HUDEP-2 (cell line): Measurements from ENCODE around the gene DNAJB7.
"Not testable (repeated sequence)": the region's sequence is repeated elsewhere in the genome, so short reads cannot be mapped to it uniquely, and the experiment has no call there.

ENCODE experiments used
- DNase-seq, 76 experiments: peaks; one replicate each; lab custom pipeline; 2025; ENCODE audit not compliant: unreplicated experiment in 76 of 76; lab: John Stamatoyannopoulos, UW

The DNAJB7 gene

DNA sequence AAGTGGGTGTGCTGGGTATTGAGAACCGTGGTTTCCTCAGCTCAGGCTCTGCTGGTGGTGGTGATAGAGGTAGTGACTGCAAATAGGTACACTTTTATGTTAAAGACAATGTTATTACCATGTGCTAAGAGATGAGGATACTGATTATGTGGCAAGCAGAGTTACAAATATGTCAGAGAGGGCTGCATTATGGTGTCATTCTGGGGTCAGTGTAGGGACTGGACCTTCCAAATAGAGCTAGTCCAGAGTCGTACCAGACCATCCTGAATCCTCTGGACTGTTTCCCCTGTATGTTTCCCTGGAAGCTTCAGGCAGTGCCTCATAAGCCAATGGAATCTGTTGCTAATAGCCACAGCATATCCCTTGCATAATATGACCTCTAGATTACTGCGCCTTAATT is at the start of gene DNAJB7:
DNAJB7 (minus strand) TSS at position 101 of the 400 bp plus-strand sequence. CDS start 119 bp downstream, outside the sequence.
- no peak for DNase-seq

DNA sequence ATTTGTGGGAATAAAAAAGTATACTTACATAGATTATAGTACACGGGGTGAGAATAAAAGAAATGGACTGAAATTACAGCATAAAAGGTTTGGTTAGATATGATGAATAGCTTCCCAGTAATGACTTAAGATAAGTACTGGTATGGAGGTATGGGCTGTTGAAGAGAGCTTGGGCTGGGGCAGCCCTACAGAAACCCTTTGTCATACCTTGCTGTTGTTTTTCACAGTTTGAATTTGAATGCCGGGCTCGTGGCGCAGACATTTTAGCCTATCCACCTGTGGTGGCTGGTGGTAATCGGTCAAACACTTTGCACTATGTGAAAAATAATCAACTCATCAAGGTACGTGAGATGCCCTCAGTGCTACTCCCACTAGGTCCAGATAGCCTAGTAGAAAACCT is 47.0 kb upstream of the DNAJB7 start:
- no peak for DNase-seq

DNA sequence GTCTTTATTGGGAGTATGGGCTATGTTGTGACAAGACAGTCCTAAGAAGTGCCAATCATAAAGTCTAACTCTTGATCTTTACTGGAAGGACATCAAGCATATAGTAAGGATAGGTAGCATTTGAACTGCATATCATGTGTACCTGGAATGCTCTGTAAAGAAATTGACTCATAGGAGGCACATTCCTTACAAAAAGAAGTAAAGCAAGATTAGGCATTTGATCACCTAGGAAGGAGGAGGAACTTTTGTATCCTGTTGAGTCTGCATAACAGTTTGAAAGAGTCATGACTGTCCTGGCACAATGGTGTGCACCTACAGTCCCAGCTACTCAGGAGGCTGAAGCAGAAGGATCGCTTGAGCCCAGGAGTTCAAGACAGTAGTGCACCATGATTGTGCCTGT is 42.2 kb upstream of the DNAJB7 start:
- DNase-seq, result no peak

DNA sequence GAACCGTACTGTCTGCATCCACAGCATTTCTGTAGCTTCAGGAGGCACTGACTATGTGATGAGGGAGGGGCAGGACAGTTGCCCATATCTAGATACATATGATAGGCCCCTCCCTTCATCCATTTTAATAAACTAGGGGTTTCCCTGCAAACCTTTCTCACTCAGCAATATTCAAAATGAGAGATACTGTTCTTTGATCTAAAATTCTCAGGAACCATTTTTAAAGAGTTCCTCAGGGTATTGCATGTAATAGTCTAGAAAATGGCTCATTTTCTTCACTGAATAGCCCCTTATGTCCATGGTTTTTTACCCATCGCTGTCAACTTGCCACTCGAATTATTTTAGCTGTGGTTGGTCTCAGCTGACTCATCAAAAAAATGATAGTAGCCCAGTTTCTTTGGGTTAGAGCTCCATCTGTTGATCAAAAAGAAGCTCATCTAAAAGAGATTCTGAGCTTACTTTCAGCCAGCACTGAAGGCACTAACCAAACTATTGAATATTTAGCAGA is 37.0 kb upstream of the DNAJB7 start:
- DNase-seq, result peak in 60 of 76 experiments; percentile 3 to 82 (median 47)

DNA sequence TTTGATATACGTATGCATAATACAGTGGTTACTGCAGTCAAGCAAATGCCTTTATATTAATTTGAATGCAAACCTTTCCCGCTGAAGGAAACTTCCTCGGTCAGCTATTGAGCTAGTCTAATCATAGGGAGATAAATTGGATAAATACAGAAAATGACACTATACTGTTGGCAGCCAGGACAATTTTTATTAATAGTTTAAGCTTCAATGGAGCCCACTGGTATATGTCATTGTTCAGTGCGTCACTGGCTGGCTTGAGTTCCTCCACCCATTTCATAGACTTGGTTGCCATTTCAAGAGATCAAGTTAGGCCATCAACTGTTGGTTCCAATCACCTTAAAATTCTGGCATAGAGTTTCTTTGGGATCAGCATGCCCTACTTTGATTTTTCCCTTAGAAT is 32.5 kb upstream of the DNAJB7 start:
- DNase-seq, result no peak

DNA sequence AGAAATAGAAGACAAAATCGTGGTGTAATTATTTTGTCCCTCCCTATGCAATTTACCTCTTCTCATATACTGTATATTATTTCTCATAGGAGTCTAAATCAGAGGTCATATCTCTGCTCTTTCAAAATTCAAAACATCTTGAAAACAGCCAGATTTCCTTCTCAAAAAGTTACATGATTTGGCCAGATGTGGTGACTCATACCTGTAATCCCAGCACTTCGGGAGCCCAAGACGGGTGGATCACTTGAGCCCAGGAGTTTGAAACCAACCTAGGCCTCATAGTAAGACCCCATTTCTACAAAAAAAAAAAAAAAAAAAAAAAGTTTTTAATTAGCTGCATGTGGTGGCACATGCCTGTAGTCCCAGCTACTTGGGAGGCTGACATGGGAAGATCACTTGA is 29.0 kb upstream of the DNAJB7 start:
- DNase-seq, result no peak

DNA sequence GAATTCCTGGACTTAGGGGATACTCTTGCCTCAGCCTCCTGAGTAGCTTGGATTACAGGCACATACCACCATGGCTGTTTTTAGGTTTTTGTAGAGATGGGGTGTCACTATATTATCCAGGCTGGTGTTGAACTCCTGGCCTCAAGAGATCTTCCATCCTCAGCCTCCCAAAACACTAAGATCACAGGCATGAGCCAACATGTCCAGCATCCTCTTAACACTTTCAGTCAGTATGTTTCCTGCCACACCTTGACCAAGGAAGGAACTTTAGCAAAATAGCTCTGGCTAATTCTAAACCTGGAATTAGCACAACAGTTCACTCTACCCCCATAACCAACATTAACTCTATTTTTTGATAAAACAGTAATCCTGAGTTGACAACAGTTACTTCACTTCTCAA is 27.2 kb upstream of the DNAJB7 start:
- DNase-seq, result no peak

DNA sequence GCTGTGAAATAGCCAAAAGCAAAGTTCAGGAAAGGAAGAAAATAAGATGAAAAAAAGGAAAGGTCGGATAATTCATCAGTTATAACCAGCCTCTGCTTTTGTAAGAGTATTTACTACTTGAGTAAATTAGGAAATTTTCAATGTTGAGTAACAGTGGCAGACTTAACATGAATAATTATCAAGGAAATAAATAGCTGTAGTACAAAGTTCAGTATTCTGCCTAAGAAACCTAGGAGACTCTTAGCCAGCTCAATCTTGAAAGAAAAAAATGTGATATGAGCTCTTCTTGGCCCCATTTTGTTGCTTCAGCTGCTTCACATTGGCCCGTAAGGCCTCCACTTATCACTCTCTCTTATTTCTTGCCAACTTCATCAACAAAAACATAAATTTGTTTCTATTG is 17.0 kb upstream of the DNAJB7 start:
- no peak for DNase-seq

DNA sequence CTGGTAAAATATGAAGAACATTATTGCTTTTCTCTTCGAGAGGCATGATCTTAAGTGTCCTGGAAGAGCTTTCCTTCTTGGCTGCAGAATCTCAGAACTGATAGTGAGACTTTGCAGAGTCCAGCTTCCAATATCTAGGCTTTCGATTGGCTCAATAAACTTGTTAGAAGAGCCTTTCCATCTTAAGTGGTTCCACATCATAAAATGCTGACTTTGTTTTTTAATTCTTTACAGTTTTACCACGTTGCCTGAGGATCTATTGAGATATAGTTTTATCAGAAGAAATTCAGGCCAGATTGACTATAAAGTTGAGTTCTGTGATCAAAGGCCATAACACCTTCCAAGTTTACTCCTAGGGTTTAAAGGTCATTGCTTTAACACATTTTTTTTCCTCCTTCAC is 15.6 kb upstream of the DNAJB7 start:
- no peak for DNase-seq

DNA sequence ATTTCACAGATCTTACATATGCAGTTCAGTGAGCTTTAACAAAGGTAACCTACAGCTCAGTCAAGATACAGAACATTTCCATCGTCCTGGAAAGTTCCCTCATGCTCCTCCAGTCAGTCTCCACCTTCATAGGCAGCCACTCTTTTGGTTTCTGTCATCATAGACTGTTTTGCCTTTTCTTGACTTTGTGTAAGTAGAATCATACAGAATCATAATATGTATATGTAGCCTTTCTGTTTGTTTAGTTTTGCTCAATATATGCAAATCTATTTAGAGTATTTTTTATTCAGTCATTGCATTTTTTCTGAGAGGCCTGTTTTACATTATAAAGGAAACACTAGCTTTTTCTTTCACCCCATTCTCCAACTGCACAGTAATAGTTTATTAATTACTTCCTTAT is 15.0 kb upstream of the DNAJB7 start:
- no peak for DNase-seq

DNA sequence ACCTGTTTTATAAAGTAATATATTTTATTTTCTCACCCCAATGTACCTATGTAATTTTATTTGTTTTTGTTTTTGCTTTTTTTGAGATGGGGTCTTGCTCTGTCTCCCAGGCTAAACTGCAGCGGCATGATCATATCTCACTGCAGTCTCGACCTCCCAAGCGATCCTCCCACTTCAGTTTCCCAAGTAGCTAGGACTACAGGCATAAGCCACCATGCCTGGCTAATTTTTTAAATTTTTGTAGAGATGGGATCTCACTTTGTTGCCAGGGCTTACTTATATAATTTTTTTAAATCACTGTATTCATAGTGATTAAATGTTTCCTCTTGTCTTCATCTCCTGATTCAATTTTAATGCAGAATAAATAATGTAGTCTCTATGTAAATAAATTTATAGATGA is 13.2 kb upstream of the DNAJB7 start:
- no peak for DNase-seq

DNA sequence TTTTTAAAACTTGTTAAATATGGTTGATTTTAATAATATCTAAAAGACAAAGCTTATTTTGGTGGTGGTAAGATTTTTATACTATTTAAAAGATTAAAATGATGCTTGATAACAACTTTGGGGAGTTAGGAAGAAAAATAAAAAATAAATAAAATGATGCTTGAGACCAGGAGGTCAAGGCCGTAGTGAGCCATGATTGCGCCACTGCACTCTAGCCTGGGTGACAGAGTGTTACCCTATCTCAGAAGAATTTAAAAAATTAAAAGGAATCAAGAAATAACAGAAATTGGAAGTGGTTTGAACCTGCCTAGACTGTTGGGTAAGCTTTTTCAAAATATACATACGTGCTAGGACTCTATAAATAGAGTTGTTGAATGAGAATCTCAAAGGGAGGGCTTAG is 12.1 kb upstream of the DNAJB7 start:
- DNase-seq, result no peak

DNA sequence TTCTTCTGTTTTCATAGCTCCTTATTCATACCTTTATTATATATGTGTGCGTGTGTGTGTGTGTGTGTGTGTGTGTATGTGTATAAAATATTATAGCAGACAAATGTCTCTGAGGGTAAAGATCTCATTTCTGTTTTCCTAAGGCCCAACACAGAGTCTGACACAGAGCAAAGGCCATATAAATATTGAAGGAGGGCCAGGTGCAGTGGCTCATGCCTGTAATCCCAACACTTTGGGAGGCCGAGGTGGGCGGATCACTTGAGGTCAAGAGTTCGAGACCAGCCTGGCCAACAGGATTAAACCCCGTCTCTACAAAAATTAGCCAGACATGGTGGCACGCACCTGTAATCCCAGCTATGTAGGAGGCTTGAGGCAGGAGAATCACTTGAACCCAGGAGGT is 6.5 kb upstream of the DNAJB7 start:
- not testable (repeated sequence) for DNase-seq

DNA sequence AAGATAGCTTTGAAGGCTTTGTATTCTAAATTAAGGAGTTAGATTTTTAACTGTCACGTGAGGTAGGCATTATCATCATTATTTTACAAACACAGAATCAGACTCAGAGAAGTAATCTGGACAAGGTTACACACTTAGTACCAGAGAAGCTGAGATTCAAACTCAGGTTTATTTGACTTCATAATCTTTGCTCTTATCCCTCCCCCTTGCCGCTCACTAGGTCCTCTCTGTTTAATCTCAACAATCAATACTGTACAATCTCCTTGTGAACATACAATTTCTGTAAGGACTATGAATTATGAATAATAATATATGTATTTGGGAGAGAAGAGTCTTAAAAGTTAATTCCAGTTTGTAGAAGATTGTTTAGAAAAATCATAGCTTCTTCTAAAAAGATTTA is 5.2 kb upstream of the DNAJB7 start:
- DNase-seq, result no peak

DNA sequence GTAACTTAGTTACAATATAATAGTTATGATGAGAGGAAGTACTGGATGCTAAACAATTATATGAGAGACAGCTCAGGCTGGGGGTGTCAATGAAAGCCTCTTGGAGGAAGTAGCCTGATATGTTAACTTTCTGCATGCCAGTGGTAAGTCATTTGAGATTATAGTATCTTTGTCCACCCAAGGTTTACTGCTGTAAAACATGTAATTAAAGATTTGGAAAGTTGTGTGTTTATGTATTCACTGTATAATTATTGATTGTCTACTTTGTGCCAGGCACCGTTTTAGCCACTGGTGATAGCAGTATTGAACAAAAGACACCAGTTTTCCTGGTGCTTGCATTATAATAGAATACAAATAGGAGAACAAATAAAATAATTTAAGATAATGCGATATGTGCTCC is 624 bp upstream of the DNAJB7 start:
- DNase-seq, result no peak

DNA sequence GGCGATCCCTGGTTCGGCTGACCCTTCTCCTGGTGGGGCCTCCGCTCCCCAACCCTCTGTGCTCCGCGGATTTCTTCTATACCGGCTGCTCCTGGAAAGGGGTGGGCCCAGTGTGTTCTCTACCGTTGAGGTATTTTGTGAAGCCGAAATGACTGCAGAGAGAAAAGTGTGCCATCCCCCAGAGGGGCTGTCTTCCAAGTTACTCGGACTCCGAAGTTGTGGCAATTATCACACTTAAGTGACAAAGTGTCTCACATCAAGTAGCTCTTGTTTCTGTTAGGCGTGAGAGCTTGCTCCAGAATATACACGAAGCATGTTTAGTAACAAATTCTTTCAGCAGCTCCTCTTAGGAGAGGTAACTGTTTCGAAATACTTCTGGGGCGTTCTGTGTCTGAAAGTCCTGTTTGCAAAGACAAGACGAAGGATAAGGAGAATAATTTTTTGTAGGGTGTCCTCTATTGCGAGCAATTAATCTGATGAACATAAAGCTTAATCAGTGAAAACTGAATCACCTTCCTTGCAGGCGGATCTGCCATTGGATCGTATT is 4.5 kb downstream of the DNAJB7 start:
- DNase-seq, result no peak

DNA sequence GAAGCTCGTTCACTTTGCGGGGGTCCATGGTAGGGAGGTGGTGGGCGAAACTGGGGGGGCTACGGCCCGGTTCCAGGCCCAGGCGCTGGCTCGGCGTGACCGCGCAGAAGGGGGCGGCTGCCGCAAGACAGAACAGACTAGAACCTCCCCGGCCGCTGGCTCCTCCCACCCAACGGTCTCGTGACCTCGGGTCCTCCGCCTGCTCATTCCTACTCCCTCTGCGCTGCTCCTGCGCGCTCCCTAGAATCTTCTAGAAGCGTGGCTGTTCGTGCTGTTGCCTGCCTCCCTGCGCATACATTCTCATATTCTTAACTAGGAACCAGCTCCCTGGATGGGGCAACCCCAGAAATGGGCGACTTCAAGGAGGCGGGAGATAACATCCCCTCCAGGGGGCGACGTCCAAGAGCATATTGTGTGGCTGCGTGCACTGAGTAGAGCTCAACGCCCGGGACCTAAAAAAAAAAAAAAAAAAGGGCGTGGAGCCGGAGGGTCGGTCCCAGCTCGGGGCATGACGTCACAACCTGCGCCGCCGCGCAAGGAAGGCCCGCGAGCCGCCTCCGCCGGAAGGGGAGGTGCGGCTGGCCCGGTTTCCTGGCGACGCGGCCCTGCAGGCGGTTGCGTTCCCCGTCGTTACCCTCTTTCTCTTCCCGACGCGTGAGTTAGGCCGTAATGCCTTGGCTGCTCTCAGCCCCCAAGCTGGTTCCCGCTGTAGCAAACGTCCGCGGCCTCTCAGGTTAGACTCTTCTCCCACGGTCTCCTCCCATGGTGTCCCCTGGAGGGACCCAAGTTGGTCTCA is 5.2 kb downstream of the DNAJB7 start, which contains the start of the genes ST13 and XPNPEP3:
ST13 (minus strand) TSS at position 127 of the 796 bp plus-strand sequence; CDS start at position 28, 99 bp downstream.
XPNPEP3 (plus strand) TSS at position 636 of the 796 bp plus-strand sequence; CDS start at position 670, 34 bp downstream.
- DNase-seq, result peak; percentile 63 to 99 (median 94)

DNA sequence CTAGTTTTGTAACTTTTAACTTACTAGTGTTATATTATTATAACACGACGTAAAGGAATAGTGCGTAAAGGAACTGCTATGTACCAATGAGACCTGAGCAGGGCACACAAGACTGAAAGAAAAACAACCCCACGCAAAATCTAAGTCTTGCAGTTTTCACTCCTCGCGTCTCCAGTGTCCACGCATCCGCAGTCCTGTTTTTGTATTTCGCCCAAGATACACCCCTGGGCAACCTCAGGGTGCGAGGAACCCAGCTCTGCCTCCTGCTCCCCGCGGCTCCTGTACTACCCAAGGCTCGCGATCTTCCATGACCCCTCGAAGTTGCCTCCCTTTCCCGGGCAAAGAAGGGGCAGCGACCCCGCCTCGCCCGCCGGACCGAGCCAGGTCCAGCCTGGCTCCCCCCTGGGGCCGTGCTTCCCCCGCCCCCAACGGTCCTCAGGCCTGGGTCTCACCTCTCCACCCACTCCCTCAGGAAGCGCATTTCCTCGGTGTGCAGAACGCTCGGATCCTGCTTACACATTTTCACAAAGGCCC is 5.9 kb downstream of the DNAJB7 start:
- DNase-seq, result peak in 30 of 76 experiments; percentile 5 to 65 (median 32)

DNA sequence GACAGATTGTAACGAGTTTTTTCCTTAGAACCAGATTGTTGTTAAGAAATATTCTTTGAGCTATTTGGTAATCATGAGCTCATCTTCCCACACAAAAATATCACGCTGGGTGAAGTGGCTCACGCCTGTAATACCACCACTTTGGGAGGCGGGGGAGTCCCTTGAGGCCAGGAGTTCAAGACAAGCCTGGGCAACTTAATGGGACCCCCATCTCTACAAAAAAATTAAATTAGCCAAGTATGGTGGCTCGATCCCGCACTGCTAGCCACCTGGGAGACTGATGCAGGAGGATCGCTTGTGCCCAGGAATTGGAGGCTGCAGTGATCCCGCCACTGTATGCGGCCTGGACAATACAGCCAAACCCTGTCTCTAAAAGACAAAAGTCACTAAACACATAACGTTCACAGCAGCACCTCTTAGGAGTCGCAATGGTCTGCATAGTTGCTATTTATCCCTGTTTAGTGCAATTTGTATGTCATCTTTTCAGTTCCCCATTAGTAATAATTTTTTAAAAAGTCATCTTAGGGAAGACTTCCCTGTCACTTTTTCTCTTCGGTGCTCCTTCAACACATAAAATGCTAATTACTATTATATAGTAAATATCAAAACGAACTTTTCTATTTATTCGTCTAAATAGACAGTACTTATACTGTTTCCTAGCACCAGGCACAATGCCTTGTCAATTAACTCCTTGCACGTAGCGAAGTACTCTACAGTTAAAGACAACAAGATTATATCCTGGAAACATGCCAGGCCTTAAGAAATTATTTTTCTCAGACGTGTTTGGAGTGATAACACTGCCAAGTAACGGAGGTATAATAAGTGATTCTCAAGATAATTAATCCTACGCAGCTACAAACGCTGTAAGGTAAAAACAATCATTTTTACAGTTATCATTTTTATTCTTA is 6.6 kb downstream of the DNAJB7 start:
- DNase-seq, result peak in 28 of 76 experiments; percentile 2 to 69 (median 35)

DNA sequence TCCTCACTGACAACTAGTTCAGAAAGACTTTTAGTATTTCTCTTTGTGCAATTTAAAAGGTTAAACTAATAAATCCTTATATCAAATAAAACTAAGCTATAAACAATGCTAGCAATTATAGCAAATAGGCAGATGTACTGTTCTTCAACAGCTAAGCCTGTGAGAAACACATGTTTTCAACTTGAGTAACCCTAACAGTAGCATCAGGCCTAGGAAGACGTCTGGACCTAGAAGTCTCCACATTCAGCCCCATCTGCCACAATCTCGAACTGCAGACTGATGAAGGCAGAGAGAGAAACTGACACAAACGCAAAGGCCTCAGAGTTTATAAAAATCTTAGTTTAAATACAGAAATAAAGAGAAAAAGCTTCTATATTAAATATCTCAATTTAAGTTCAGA is 8.0 kb downstream of the DNAJB7 start:
- peak in 6 of 76 experiments; percentile 7 to 13 (median 12) for DNase-seq

DNA sequence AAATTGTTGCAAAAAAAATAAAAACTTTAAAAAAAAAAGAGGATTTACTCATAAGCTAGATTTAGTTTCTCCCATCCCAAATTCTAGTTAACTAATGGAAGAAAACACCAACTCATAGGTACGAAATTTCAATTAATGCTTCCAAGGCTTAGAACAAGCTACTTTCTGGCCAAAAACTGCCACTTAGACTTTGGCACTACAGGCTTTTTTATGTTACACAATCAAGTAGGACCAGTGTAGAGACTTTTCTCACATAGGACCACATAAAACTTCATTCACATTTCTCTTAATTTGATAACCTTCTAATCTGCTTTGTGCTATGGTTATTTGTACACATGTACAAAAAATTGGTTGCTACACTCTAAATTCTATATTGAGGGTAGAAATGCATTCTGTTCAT is 8.6 kb downstream of the DNAJB7 start:
- DNase-seq, result no peak
